NOMO-1 (cell line): ENCODE data around the gene CHCHD3.
A peak's percentile ranks its signal among the peaks of the same experiment; 100 is the strongest.

Experiments used
- DNase-seq, 2 experiments: peaks; one replicate each; lab custom pipeline; 2025; ENCODE audit not compliant: unreplicated experiment in 2 of 2; lab: John Stamatoyannopoulos, UW

The CHCHD3 gene

DNA sequence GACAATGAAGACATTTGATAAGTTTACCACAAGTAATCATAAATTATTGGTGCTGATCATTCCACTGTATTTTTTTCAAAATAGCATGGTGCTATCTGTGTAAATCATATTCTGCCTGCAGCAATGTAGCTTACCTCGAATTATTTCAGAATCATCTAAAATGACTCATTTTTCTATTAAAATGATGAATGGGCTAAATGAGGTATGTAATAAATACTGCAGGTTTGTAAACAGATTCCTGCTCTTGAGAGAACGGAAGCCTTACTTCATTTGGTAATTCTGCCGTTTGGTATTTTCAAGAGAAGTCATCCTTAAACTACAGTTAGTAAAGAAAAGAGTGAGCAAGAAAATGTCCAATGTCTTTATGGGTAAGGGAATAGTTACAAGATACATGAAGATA lies 115.9 kb downstream of the CHCHD3 start:
- no peak for DNase-seq

DNA sequence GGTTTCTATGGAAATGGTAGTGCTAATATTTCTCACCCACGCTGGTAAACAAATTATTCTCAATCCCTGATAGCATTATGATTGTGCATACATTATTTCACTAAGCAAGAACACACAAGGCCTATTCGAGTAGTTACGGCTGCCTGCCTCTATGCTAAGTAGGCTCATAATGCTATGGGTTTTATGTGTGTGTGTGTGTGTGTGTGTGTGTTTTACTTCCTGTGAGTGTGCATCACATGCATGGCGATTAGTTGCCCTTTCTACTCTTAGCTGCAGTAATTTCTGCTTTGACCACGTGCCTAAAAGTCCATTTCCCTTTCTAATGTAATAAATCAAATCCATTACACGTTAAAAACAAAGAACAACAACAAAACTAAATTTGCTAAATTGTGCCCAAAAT lies 117.0 kb downstream of the CHCHD3 start:
- DNase-seq: no peak

DNA sequence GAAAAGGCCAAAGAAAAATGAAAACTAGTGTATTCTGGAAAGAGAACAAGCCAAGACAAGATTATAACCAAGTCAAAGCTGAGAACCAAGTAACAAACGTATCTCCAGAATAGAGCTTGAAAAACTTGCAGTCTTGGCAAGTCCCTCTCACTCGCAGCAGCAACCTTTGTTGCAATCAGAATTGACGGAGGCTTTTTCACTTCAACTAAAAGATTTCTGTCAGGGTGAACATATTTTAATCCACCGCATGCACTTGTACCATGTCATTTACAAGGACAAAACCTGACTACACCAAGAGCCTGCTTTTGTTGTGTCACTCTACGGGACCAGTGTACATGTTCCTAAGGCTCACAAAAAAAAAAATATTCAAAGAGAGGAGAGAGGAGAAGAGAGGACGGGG lies 122.0 kb downstream of the CHCHD3 start:
- DNase-seq: no peak

- DNase-seq: no peak
Measured at GRCh38 chr7:132956556-132956955, 125.3 kb downstream of the CHCHD3 start.

DNA sequence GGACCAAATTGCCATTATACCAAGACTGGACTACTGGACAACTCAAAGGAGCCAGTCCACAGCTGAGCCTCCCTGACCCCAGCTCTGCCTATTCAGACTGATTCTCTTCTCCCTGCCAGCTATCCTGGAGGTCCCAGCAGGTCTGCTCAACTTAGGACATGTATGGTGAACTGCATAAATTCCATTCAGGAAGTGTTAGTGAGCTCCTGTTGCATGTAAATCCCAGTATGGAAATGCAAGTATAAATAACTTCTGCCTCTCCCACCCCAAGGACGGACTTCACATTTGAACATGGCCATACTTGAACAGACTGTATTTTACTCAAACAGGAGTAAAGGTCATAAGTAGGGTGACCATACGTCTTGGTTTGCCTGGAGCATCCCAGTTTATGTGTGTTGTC lies 128.4 kb downstream of the CHCHD3 start:
- DNase-seq: no peak

- no peak for DNase-seq
Measured at GRCh38 chr7:132950725-132951124, 131.2 kb downstream of the CHCHD3 start.

DNA sequence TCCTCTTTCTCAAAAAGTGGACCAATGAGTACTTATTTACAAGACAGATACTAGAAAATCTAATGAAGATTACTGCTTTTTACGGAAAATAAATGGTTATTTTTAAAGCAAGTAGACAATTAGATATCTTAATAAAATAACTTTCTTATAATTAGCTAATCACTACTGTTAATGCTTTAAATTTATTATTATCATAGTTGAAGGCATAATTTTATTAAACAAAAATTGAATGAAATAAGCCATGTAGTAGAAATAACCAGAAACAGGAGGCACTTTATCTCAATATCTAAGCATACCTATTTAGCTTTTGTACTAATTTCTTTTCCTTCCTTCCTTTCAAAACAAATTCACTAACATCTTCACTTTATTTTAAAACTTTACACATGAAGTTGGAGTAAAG lies 134.9 kb downstream of the CHCHD3 start:
- DNase-seq: no peak

- no peak for DNase-seq
Measured at GRCh38 chr7:132944774-132945173, 137.1 kb downstream of the CHCHD3 start.

DNA sequence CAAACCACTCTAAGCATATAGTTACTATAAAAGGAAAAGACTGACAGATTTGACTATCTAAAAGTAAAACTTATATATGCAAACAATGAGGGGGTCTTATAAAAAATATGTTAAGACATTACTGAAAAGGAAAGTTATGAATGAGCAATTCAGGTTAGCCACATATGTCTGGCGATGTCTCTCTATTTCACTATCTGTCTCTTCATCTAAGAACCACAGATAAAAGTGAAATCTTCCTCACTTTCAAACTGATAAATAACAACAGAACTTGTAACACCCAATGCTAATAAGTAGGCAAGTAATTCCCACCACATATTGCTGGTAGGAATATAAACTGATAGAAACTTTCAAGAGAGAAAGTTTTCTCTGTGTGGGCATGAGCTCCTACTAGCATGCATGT lies 138.2 kb downstream of the CHCHD3 start:
- no peak for DNase-seq

- DNase-seq: no peak
Measured at GRCh38 chr7:132942701-132943100, 139.2 kb downstream of the CHCHD3 start.

DNA sequence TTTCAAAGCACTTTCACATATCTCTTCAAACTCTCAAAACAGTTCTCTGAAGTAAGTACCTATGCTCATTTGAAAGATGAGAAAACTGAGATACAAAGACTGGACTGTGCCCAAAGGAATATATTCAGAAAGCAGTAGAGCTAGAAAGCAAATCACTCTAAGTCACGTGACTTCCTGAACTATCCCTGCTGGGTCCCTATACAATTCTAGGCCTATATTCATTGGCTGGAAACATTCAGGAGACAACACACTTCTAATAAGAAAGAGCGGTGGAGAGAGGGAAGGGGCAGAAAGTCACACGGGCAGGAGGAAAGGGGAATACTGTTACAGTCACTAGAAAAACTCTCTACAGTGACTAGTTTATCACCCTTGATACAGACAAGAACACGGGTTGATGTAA lies 140.0 kb downstream of the CHCHD3 start:
- DNase-seq: no peak

DNA sequence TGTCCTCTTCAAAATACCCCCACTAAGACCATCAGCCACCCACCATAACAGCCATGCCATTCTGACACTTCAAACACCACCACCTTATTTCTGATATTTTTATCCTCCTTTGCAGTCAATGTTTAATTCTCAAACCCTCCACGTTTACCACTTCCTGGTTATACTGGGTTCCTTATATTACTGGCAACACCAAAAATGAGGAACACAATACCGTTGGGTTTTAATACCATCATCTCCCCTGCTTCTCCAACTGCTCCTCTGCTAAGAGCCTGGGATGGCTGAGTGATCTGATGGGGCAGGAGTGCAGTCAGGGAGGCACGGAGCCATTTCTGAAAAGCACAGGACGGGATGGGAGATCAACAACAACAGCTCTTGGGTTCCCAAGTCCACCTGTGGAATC lies 140.5 kb downstream of the CHCHD3 start:
- DNase-seq: peak in 1 of 2 experiments; percentile 1

DNA sequence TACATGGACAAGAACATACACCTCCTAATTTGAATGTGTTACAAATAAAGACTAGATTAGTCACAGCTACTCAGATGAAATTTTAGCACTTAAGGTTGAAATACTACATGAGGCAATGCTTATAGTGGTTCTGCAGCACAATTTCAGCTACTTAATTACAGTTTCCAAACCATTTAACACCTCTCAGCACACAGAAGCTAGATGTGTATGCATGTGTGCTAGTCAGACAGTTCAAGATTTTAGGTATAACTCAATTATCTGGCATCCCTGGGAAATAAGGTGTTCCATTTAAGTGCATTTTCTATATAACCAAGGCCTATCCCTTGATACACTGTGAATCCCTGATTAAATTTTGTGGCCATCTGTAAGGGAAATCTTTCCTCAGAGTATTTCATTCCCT lies 141.8 kb downstream of the CHCHD3 start:
- no peak for DNase-seq

DNA sequence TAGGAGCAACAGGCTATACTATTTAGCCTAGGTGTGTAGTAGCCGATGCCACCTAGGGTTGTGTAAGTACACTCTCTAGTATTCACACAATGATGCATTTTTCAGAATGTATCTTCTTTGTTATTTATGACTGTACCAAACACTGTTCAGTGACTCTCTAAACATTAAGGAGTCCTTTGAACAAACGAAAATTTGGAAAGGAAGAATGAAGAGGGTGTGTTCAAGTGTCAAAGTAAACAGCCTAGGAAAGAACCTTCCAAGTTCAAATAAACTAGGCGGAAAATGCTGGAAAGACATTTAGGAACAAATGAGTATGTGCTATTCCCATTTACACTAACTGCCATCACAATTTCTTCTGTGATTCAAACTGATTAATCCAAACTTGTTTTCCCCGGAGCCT lies 142.4 kb downstream of the CHCHD3 start:
- no peak for DNase-seq

DNA sequence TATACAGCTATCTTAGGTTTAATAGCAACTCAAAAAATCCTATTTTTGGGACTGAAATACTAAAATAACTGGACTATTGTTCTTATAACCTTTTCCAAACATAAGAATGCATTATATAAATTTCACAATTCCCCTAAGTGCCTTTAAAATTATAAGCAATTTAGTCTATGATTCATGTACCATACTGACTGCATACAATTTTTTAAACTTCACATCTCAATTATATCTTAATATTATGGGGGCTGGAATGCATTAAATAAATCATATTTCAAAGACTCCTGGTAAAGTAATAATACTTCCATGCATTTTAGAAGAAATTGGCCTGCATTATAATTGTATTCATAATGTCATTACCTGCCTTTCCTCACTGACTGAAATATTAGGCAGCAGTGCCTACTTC lies 144.6 kb downstream of the CHCHD3 start:
- DNase-seq: no peak

GRCh38 chr7:132935608-132936007 lies 146.3 kb downstream of the CHCHD3 start:
- no peak for DNase-seq

- DNase-seq: no peak
Measured at GRCh38 chr7:132934017-132934416, 147.9 kb downstream of the CHCHD3 start.

DNA sequence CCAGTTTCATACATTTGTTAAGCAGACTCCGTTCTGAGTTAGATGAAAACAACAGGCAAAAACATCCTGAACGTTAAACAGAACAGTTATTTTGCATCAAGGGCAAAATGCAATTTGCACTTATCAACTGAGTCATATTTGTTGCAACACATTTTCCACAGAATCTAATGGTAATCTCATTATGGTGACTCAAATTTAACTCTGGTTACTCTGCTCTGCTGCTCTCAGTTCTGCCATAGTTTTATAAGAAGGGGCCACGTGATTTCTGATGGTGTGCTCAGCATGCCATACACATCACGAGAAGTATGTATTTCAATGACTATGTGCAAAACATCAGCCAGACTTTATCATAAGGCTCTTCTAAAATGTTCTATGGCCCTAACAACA lies 148.8 kb downstream of the CHCHD3 start:
- peak in 1 of 2 experiments; percentile 3 for DNase-seq

DNA sequence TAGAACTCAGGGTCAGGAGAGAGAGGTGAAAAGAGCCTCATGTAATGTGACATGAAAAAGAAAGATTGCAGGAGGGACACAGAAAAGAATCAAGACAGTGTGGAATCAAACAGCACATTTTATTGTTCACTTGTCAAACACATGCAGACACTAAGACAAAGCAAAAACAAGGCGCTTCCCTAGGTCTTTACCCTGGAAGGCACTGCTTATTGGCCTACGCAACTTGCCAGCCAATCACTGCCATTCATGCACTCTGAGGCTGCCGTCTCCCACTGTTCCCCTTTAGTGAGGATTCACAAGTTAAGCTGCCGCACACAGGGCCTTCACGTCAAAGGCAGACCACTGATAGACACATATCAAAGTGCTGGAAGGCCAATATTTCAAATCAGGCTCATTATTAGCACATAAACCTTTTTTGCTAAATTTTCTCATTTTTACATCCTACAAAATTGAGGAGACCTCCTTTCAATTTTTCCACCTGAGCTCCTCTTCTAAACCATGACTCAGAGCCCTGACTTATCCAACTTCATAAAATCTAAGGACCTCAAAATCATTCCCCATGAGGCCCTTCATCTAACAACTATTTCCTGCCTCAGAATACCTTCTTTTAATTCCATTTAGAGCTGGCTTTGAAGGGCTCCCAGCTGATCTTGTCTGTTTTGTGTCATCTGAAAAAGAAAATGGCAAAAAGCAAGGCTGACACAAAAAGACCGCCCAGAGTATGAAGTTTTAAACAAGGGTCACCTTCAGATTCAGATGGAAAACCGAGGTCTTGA lies 149.4 kb downstream of the CHCHD3 start:
- DNase-seq: no peak

DNA sequence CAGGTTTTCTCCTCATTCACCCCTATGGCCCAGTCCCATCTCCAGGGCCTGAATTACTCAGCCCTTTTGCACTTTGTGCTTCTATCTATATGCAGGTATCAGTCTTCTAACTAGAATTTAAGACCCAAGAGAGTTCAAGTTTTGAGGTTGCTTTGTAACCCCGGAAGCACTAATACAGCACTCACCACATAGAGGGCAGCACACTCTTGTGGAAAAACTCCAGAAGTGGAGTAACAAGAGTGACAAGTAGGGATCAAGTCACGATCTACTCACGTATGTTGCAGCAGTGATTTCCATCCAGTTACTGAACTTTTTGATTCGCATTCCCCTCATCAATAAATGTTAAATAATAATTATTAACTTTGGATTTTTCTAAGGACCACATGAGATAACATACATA lies 151.0 kb downstream of the CHCHD3 start:
- DNase-seq: no peak

GRCh38 chr7:132929944-132930343 lies 151.9 kb downstream of the CHCHD3 start:
- peak in 1 of 2 experiments; percentile 1 for DNase-seq

DNA sequence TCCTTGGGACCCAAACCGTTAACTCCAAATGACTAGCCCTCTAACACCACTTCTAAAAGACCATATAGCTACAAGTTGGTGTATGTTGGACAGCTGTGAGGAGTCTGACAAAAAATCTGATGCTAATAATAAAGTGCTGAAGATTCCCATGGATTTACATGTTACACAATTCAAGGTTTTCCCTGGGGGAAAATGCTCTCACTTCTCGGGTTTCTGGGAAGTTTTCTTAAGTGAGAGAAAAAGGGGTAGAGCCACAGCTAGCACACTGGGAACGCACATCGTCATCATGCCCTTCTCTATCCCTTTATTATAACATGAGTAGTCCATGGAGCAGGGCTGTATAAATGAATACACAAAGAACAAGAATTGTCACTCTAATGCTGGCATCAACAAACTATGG lies 162.1 kb downstream of the CHCHD3 start:
- no peak for DNase-seq

DNA sequence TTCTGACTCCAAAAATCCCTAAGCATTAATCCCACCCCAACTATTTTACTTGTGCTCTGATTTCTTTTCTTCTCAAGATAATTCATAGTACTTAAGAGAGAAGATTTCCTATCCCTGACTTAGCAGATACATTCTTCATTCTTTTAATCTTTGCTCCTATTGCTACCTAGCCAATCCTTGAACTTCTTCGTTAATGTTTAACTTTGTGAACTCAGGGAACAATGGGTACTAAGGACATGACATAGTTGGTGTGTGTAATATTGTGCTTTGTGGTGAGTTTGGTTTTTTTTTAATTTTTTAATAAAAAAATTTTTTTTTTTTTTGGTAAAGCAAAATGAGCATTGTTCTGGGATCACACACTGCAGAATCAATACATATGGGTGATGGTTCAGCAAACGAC lies 166.2 kb downstream of the CHCHD3 start:
- no peak for DNase-seq
